Prostate gland (tissue), 2 donors: ENCODE measurements around the gene ZNF844. TPM values are rescaled to one million over a fixed set of nuclear protein-coding genes. Genes with fewer than 3 reads are reported as not detected.

ENCODE experiments used
- DNase-seq: peaks from one replicate; pipeline ENCODE4 v3.0.0-alpha.2; 2019; ENCODE audit warnings: low spot score
- H3K27ac ChIP-seq, 2 donors: fragments of 200-600 bp; sonication (generic); 2 replicates each; pipeline ENCODE4 v1.5.1; 2017 to 2019
- H3K27me3 ChIP-seq: fragments of 200-600 bp; sonication (generic); replicated peaks from 2 replicates; pipeline ENCODE4 v1.5.1; 2019; ENCODE audit not compliant: insufficient read depth
- H3K36me3 ChIP-seq, 2 donors: fragments of 200-600 bp; sonication (generic); 1 replicate in 1 of 2; 2 replicates in 1 of 2; pipeline versions ENCODE4 v1.5.1 to v1.8.1; 2017 to 2019
- H3K4me1 ChIP-seq: fragments of 200-600 bp; sonication (generic); replicated peaks from 2 replicates; pipeline ENCODE4 v1.5.1; 2019
- H3K4me3 ChIP-seq, 2 donors: fragments of 200-600 bp; sonication (generic); 2 replicates each; pipeline ENCODE4 v1.5.1; 2017 to 2019
- H3K9me3 ChIP-seq: fragments of 200-600 bp; sonication (generic); 2 replicates; pipeline ENCODE4 v1.5.1; 2017
- POLR2A ChIP-seq: fragments of 450-650 bp; IDR thresholded peaks from one replicate; pipeline ENCODE4 v1.6.1; 2016; ENCODE audit warnings: antibody characterized with exemption, mild to moderate bottlenecking
- POLR2AphosphoS5 ChIP-seq: sonication (generic); formaldehyde crosslinking; IDR thresholded peaks from one replicate; pipeline ENCODE4 v1.6.1; 2017; ENCODE audit warnings: antibody characterized with exemption
- WGBS: methylation state at CpG from one replicate; pipeline ENCODE4 v1.1.5; 2018; 5-methylcytosine and 5-hydroxymethylcytosine counted together
- intact Hi-C: fragments of 100-400 bp; cut with DNase I; formaldehyde crosslinking; loops from one replicate; pipeline ENCODE4 v1.14.2; 2022
- small RNA-seq, 2 donors: library from RNA; depleted of rRNA; stranded (forward); fragments of <200 nt; gene quantifications; one replicate each; pipeline ENCODE3, GENCODE V24; 2016
- total RNA-seq, 2 donors: library from RNA; depleted of rRNA; stranded (reverse); fragments of >200 nt; gene quantifications; one replicate each; pipeline ENCODE4 v1.1.0, GENCODE V29; 2016
- TF ChIP-seq, protein P1 (sequence below), 4 experiments: fragments of 200-600 bp in 2 of 4; fragments of 450-650 bp in 2 of 4; sonication (generic) in 2 of 4; IDR thresholded peaks; 1 replicate in 3 of 4; 2 replicates in 1 of 4; pipeline ENCODE4 v1.5.1; 2016 to 2019; ENCODE audit warnings: antibody characterized with exemption in 4 of 4, mild to moderate bottlenecking in 2 of 4, moderate library complexity in 2 of 4

ZNF844 gene
- total RNA-seq, 2 donors from 2014 or later: 13.4 to 16.2 TPM

- no peaks in the 10 kb centered on the region for H3K9me3 ChIP-seq
- 83% methylated on average over 30 of the region's 33 CpGs for whole genome bisulfite sequencing
- intact Hi-C loops: no loop called here
- no peak overlapping the region for H3K27ac ChIP-seq
- TF ChIP-seq POLR2A (no peak), POLR2AphosphoS5 (no peak)
- TF ChIP-seq, protein P1, sequence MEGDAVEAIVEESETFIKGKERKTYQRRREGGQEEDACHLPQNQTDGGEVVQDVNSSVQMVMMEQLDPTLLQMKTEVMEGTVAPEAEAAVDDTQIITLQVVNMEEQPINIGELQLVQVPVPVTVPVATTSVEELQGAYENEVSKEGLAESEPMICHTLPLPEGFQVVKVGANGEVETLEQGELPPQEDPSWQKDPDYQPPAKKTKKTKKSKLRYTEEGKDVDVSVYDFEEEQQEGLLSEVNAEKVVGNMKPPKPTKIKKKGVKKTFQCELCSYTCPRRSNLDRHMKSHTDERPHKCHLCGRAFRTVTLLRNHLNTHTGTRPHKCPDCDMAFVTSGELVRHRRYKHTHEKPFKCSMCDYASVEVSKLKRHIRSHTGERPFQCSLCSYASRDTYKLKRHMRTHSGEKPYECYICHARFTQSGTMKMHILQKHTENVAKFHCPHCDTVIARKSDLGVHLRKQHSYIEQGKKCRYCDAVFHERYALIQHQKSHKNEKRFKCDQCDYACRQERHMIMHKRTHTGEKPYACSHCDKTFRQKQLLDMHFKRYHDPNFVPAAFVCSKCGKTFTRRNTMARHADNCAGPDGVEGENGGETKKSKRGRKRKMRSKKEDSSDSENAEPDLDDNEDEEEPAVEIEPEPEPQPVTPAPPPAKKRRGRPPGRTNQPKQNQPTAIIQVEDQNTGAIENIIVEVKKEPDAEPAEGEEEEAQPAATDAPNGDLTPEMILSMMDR (IDR thresholded peaks at IDR 0.05): no peak
- H3K4me3 ChIP-seq: no peak overlapping the region
- no peaks in the 10 kb centered on the region for H3K4me1 ChIP-seq
- no peaks in the 10 kb centered on the region for H3K36me3 ChIP-seq
- DNase-seq: no peak
- H3K27me3 ChIP-seq: no peaks in the 10 kb centered on the region
Observed at GRCh38 chr19:12117201-12117970, 52.9 kb downstream of the ZNF844 start.

DNA sequence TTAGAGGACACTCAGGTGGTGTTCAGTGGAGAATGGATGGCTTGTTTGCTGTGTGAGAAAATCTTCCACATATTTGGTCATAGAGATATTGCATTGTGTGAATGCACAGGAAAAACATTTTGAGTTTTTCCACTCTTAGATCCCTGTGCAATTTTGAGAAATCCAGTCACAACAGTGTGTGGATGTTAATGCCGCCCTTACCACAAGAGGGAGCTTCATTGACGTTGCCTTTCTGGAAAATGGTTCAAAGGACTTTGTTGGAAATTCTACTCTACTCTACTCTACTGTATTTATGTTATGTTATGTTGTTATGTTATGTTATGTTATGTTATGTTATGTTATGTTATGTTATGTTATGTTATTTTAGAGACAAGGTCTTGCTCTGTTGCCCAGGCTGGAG lies 62.2 kb downstream of the ZNF844 start:
- 41% methylated on average over 2 of the region's 2 CpGs for WGBS
- Histone ChIP-seq H3K36me3 (no peaks in the 10 kb centered on the region), H3K27ac (no peak overlapping the region), H3K27me3 (no peaks in the 10 kb centered on the region), H3K4me1 (no peaks in the 10 kb centered on the region), H3K9me3 (no peaks in the 10 kb centered on the region), H3K4me3 (no peak overlapping the region)
- TF ChIP-seq, protein P1 (IDR thresholded peaks at IDR 0.05): peak in 3 of 4 experiments; percentile 25 to 44 (median 43)
- no peak for TF ChIP-seq POLR2A
- no peak for TF ChIP-seq POLR2AphosphoS5
- intact Hi-C loops: no loop called here
- DNase-seq: no peak

Small RNA genes within 50 kb of the gene (small RNA-seq; reads per million reads assigned to genes)
- gene RF00019 (0 reads per million in 2 donors), gene RNA5SP465 (0 to 1.4 reads per million in 2 donors), gene RNA5SP466 (0 reads per million in 2 donors), gene RNA5SP467 (0 reads per million in 2 donors)

Other genes starting within 250 kb of the ZNF844 start
- gene ZNF439, start 216.0 kb upstream of the ZNF844 start, total RNA-seq: 10 to 100 TPM in 1 of 2 donors, 1 to 10 TPM in 1; 8.5 to 16.1 TPM
- gene ZNF69, start 176.9 kb upstream of the ZNF844 start, total RNA-seq: 10 to 100 TPM; 14.4 to 28.1 TPM
- gene ZNF700, start 139.6 kb upstream of the ZNF844 start, total RNA-seq: 10 to 100 TPM; 16.8 to 18.0 TPM
- 1 to 10 TPM; 4.0 to 5.6 TPM for gene ZNF763, start 99.7 kb upstream of the ZNF844 start, total RNA-seq
- gene ZNF433, start 29.1 kb upstream of the ZNF844 start, total RNA-seq: 10 to 100 TPM; 10.2 to 10.4 TPM
- gene ZNF878, start 11.8 kb upstream of the ZNF844 start, total RNA-seq: not detected
- 1 to 10 TPM in 1 of 2 donors, not detected in 1; 6.0 TPM for gene ZNF20, start 75.6 kb downstream of the ZNF844 start, total RNA-seq
- gene ZNF625, start 92.0 kb downstream of the ZNF844 start, total RNA-seq: 10 to 100 TPM in 1 of 2 donors, 1 to 10 TPM in 1; 7.8 to 15.6 TPM
- 10 to 100 TPM; 11.9 to 14.9 TPM for gene ZNF136, start 98.4 kb downstream of the ZNF844 start, total RNA-seq
- 10 to 100 TPM; 10.3 to 16.2 TPM for gene ZNF44, start 230.2 kb downstream of the ZNF844 start, total RNA-seq